CD1c-positive myeloid dendritic cell (primary cell): ENCODE data around the gene HPF1.
"Not testable (repeated sequence)": the region's sequence is repeated elsewhere in the genome, so short reads cannot be mapped to it uniquely, and the experiment has no call there.

ENCODE experiments used
- DNase-seq: peaks from one replicate; pipeline ENCODE4 v3.0.0-alpha.2; 2016; ENCODE audit errors: extremely low spot score

The HPF1 gene

GRCh38 chr4:169757575-169758184 lies at the start of gene HPF1:
TSS of gene HPF1 (minus strand) at chr4:169757944. CDS start at chr4:169757877, 67 bp downstream.
- peak; percentile 92 for DNase-seq

DNA sequence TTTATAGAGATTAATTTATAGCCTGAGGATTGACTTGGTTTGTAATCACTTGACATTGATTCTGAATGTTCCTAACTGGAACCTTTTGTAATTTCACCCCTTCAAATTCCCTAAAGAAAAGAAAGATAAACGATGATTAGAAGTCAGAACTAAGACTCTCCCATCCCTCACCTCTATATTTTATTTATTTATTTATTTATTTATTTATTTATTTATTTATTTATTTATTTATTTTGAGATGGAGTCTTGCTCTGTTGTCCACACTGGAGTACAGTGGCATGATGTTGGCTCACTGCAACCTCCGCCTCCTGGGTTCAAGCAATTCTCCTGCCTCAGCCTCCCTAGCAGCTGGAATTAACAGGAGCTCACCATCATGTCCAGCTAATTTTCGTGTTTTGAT lies 49.0 kb upstream of the HPF1 start:
- DNase-seq = not testable (repeated sequence)

DNA sequence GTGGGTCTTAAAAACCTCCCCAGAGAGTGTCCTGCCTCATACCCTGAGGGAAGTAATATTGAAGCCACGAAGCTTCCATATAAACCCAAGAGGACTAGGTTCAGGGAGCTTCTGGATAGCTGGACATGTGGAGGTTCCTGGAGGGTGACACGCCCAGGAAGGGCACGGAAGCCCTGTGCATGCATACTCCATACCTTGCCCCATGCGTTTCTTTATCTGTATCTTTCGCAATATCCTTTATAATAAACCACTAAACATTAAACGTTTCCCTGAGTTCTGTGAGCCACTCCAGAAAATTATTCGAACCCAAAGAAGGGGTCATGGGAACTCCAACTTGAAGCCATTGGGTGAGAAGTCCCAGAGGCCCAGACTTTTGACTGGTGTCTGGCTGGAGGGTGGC lies 45.7 kb upstream of the HPF1 start:
- DNase-seq = no peak

GRCh38 chr4:169802873-169803272 lies 45.1 kb upstream of the HPF1 start:
- DNase-seq = no peak

GRCh38 chr4:169800541-169800940 lies 42.8 kb upstream of the HPF1 start:
- no peak for DNase-seq

DNA sequence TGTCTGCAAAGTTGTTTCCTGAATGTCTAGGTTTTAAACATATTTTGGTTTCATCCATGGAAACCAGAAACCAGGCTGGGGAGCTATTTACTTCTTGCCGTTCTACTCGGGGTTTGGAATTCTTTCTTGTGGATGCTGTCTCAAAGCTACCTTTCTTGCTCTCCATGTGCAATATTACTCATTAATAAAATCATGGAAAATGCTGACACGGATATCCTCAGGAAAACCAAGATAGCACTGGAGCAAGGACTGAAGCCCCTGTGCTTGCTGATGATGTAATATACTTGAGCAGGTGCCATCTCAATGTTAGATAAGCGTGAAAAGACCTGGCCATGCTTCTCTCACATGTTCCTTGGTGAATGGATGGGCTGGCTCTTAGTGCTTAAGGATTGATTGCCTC lies 41.5 kb upstream of the HPF1 start:
- no peak for DNase-seq

DNA sequence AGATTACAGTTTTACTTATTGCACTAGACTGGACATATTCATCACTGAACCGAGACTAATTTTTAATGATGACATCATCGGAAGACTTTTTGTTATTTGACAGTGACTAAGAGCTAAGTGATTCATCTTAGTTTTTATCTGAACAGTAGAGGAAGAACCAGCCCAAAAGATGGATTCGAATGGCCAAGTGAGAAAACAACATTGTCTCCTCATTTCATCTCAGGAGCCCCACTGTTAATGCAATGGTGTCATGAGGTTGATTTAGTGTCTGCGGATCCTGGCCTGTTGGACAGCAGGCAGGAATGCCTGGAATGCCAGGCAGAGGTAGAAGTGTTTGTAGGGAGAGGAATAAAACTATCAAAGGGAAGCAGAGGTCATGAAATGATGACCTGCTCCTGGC lies 37.8 kb upstream of the HPF1 start:
- no peak for DNase-seq

- peak; percentile 3 for DNase-seq
Observed at GRCh38 chr4:169791527-169792156, 33.9 kb upstream of the HPF1 start.

GRCh38 chr4:169791062-169791461 lies 33.3 kb upstream of the HPF1 start:
- no peak for DNase-seq

DNA sequence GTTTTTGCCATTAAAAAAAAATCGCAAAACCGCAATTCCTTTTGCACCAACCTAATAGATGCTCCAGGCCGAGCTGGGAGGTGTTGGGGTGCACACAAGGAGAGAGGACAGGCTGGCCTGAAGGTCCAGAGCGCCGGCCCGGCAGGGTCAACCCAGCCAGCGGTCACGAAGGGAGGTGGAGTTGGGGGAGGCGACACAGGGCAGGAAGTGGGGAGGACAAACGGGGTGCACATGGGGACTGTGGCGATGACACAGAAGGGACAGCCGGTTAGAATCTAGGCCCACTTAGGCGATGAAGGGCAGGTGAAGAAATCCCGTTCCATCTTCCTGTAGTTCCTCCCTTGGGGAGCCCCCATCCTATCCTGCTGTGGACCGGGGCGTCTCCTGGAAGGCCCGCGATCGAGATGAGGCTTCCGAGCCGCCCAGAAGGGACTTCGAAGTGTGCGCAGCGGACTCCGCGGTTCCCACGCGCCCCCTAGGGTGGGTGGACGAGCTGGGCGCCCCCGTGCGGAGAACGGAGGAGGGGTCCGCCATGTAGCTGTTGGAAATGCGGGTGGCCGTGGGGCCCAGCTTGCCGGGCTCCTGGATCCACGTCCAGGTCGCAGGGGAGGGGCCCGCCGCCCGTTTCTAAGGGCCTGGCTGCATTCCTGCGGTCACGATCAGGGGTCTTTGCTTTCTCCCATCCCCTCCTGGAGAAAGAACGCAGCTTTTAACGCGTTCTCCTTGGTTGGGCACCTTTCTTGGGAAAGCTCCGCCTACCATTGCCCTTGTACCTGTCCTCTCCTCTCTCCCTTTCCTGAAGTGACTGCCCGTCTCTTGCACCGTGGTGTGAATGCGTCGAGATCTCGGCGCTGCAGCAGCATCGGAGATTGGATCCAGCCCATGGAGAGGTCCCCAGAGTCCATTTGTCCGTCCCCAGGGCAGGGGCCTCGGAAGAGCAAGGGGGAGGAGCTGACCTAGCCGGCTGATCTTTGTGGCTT lies 17.0 kb upstream of the HPF1 start:
- DNase-seq = no peak

DNA sequence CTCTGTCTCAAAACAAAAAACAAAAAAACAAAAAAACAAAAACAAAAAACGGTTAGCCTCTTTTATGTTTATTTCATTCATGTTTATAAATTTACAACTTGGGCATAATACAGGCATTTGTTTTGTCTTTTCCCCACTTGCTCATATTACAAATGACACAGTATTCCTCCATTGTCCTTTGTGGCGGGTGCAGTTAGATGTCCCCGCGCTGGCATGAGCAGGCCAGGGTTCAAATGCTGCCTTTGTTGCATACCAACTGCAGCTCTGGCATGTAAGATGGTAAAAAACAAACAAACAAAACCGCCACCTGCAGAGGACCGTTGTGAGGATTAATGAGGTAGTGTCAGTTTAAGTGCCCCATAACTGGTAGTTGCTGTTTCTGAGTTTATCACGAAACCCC lies 16.1 kb upstream of the HPF1 start:
- no peak for DNase-seq

DNA sequence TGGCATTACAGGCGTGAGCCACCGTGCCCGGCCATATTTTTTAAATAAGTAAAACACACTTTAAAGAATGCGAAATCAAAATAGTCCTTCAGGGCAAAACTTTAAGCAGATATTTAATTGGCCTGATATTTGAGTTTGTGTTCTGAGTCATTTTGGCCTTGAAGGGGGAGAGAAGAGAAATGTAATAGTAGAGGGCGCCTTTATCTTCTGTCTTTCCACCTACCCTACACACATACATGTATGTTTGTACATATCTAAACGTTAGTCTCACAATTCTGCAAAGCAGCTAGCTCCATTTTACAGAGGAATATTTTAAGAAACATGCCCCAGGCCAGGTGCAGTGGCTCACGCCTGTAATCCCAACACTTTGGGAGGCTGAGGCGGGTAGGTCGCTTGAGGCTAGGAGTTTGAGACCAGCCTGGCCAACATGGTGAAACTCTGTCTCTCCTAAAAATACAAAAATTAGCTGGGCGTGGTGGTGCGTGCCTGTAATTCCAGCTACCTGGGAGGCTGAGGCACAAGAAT lies 13.9 kb upstream of the HPF1 start:
- not testable (repeated sequence) for DNase-seq

DNA sequence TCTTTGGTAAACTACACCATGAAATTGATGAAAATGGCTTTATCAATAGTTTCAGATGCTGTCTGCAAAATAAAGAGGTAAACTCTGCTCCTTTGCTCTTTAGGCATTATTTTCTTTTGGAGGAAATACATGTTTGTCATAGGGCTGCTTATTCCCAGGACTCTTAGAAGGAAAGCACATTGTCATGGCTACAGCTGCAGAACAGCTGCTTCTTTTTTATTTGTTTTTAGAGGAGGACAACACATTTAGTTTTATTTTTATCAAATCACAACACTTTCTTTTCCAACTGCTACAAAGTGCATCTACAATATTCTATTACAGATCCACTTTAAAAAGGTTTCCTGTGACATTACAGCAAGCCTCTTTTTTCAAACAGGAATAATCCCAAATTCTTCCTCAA lies 12.7 kb upstream of the HPF1 start:
- DNase-seq = no peak

- DNase-seq = no peak
Observed at GRCh38 chr4:169768385-169768784, 10.6 kb upstream of the HPF1 start.

- DNase-seq = no peak
Observed at GRCh38 chr4:169766741-169767140, 9.0 kb upstream of the HPF1 start.

DNA sequence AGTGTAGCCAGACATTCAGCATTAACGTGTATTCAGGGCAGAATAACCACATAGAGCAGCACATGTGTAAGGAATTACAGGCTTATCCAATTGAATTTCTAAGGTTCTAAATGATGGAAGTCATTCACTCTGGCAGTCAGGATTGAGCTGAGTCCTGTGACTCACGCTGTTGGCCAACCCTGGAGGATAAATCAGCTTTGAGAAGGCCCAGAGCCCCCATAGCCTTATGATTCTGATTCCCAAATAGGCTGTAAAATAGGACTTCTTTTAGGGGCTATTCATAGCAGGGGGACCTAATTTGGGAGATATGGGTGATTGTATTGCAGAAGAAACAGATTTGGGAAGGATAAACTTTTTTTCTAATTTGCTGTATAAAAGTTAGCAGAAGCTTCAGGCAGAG lies 8.1 kb upstream of the HPF1 start:
- DNase-seq = no peak

- no peak for DNase-seq
Observed at GRCh38 chr4:169761846-169762245, 4.1 kb upstream of the HPF1 start.

DNA sequence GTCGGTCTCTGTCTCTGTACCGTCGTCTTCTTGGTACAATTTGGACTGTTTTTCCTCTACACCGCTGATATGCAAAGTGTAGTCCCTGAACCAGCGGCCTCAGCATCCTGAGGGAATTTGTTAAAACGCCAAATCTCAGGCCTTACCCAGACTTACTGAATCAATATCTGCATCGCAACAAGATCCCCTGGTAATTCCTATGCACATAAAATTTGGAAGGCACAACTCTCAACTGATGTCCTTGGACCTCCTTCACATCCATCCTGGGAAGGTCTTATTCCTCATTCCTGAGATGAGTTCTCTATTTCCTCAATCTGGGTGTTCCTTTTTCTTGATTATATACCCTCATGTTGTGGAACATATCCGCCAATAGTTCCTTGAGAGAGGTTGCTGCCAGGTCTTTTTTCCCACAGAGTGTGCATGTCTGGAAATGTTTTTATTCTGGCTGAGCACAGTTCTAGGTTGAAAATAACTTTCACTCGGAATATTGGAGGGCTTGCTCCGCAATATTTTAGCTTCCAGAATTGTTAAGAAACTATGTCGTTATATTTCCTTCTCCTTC lies 738 bp upstream of the HPF1 start:
- DNase-seq = peak; percentile 30

- peak; percentile 15 for DNase-seq
Observed at GRCh38 chr4:169756971-169757574, 671 bp downstream of the HPF1 start.

- no peak for DNase-seq
Observed at GRCh38 chr4:169745291-169745690, 12.5 kb downstream of the HPF1 start.

- DNase-seq = no peak
Observed at GRCh38 chr4:169744601-169745000, 13.1 kb downstream of the HPF1 start.

DNA sequence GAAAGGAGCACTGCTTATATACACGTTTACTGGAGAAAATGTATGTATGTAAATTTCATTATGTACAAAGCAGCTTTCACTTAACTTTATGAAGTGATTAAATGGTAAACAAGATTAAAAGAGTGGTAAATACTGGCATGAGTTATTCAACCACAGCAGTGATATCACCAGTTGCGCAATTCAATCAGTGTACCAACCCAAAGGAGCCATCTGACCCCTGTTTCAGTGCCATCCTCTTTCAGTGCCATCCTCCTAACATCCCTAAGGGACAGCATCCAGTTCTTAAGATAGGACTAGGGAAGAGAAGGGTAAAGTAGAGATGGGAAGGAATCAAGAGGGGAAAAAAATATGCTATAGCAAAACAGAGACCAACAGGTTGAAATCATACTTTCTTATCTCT lies 16.2 kb downstream of the HPF1 start:
- DNase-seq = no peak
